Vagina (tissue), 2 donors: ENCODE data around the gene TNFRSF14.

Source experiments
- POLR2A ChIP-seq, 2 donors: fragments of 450-650 bp; IDR thresholded peaks; one replicate each; pipeline ENCODE4 v1.6.1; 2017; ENCODE audit warnings: antibody characterized with exemption in 2 of 2, mild to moderate bottlenecking in 2 of 2, moderate library complexity in 2 of 2
- POLR2AphosphoS5 ChIP-seq, 2 donors: sonication (generic); formaldehyde crosslinking; IDR thresholded peaks; one replicate each; pipeline ENCODE4 v1.9.0; 2017; ENCODE audit warnings: antibody characterized with exemption in 2 of 2, mild to moderate bottlenecking in 2 of 2, low read depth in 1 of 2; ENCODE audit not compliant: insufficient read depth in 1 of 2
- TF ChIP-seq, protein P1 (sequence below), 3 experiments: fragments of 450-650 bp in 2 of 3; fragments of 200-600 bp in 1 of 3; sonication (generic) in 1 of 3; IDR thresholded peaks; one replicate each; pipeline ENCODE4 v1.5.1; 2017 to 2019; ENCODE audit warnings: antibody characterized with exemption in 3 of 3, mild to moderate bottlenecking in 2 of 3, moderate library complexity in 2 of 3

- TF ChIP-seq POLR2A (IDR thresholded peaks at IDR 0.05) (no peak), POLR2AphosphoS5 (IDR thresholded peaks at IDR 0.05; ENCODE audit: insufficient read depth in 1 of 2, low read depth in 1 of 2) (no peak)
- TF ChIP-seq, protein P1, sequence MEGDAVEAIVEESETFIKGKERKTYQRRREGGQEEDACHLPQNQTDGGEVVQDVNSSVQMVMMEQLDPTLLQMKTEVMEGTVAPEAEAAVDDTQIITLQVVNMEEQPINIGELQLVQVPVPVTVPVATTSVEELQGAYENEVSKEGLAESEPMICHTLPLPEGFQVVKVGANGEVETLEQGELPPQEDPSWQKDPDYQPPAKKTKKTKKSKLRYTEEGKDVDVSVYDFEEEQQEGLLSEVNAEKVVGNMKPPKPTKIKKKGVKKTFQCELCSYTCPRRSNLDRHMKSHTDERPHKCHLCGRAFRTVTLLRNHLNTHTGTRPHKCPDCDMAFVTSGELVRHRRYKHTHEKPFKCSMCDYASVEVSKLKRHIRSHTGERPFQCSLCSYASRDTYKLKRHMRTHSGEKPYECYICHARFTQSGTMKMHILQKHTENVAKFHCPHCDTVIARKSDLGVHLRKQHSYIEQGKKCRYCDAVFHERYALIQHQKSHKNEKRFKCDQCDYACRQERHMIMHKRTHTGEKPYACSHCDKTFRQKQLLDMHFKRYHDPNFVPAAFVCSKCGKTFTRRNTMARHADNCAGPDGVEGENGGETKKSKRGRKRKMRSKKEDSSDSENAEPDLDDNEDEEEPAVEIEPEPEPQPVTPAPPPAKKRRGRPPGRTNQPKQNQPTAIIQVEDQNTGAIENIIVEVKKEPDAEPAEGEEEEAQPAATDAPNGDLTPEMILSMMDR (IDR thresholded peaks at IDR 0.05), result no peak
These were observed 36.4 kb upstream of the TNFRSF14 start for GRCh38 chr1:2519729-2520128.
